OCI-M1 (cell line): ENCODE measurements around the gene MRPL48.
A peak's percentile ranks its signal among the peaks of the same experiment; 100 is the strongest.
"Not testable (repeated sequence)": the region's sequence is repeated elsewhere in the genome, so short reads cannot be mapped to it uniquely, and the experiment has no call there.

Experiments
- DNase-seq: peaks from one replicate; lab custom pipeline; 2025; lab: John Stamatoyannopoulos, UW

The MRPL48 gene

DNA sequence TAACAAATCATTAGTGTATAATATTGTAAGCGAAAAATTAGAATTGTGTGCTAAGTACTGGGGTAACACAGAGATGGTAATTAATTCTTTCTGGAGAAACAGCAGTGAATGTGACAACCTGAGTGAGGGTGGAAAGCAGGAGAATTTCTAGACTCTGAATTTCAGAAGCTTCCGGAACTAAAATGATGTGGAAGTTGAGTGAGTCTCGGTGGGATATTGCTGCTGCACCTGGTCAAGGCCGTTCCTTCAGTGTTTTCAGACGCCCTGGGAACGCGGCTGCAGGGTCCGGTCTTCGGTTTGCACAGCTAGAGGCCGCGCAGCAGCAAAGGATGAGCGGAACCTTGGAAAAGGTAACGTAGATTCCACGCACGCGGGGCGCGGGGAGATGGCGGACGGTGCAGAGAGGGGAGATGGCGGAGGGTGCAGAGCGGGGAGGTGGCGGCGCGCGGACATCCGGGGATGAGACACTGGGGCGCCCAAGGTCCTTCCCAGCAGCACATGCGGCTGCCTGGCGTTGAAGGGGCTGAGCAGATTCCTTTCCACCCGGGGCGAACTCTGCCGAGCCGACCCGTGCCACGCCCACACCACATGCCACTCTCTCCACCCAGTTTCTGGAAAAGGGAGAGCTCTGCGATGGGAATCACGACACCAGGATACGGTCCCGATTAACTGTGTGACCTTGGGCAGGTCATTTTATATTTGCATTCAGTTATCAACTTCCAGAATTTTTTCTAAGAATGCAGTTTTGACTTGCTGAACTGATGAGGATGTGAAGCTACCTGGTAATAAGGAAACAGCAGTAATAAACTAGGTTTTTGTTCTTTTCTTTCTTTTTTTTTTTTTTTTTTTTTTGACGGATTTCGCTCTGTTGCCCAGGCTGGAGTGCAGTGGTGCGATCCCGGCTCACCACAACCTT lies at the start of gene MRPL48:
Gene MRPL48, plus strand, starts transcription at position 232 of the 916 bp plus-strand sequence. Its CDS starts 98 bp downstream, at position 330.
- peak; percentile 100 for DNase-seq

DNA sequence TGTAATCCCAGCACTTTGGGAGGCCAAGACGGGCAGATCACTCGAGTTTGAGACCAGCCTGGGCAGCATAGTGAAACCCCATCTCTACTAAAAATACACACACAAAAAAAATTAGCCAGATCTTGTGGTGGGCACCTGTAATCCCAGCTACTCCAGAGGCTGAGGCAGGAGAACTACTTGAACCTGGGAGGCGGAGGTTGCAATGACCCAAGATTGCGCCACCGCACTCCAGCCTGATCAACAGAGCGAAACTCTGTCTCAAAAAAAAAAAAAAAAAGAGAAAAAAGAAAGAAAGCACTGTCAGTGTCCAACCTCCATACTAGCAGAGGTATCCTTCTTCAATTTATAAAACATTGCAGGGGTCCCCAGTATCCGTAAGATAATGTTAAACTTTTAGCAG lies 44.6 kb upstream of the MRPL48 start:
- no peak for DNase-seq

DNA sequence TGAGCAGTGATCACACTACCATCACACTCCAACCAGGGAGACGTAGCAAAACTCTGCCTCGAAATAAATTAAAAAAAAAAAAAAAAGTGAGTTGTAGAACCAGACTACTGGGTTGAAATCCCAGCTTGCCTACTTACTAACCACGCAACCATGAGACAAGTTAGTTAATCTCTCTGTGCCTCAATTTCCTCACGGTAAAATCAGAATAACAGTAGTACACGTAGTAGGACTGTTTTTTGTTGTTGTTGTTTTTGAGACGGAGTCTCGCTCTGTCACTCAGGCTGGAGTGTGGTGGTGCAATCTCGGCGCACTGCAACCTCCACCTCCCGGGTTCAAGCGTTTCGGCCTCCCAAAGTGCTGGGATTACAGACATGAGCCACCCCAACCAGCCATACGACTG lies 41.0 kb upstream of the MRPL48 start:
- DNase-seq, result no peak

DNA sequence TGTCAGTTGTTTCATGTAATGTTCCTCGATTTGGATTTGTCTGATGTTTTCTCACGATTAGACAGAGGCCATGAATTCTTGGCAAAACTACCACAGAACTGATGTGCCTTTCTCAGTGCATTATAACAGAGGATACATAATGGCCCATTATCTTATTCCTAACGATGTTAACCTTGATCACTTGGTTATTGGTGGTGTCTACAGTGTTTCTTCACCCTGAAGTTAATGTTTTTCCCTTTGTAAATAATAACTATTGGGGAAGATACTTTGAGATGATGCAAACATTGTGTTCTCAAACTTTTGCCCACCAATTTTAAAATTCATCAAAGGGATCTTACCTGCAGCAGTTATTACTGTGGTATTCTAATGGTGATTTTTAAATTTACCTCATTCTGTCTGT lies 39.9 kb upstream of the MRPL48 start:
- no peak for DNase-seq

DNA sequence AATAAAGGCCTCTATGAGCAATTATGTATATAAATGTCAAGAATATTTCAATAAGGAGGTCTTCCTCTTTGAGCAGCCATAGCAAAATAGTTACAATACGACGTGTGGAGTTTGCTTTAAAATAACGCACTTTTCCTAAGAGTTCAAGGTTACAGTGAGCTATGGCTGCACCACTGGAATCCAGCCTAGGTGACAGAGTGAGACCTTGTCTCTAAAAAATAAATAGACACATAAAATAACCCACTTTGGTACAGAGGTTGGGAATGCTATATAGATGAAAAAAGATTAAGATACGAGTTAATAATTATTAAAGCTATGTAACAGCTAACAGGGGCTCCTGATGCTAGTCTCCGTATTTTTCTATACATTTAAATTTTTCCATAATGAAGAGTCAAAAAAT lies 39.4 kb upstream of the MRPL48 start:
- DNase-seq, result no peak

DNA sequence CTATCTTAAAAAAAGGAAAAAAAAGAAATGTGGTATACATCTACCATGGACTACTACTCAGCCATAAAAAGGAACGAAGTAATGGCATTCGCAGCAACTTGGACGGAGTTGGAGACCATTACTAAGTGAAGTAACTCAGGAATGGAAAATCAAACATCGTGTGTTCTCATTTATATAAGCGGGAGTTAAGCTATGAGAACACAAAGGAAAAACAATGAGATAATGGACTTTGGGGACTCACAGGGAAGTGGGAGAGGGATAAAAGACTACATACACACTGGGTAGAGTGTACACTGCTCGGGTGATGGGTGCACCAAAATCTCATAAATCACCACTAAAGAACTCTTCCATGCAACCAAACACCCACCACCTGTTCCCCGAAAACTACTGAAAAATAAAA lies 38.6 kb upstream of the MRPL48 start:
- no peak for DNase-seq

DNA sequence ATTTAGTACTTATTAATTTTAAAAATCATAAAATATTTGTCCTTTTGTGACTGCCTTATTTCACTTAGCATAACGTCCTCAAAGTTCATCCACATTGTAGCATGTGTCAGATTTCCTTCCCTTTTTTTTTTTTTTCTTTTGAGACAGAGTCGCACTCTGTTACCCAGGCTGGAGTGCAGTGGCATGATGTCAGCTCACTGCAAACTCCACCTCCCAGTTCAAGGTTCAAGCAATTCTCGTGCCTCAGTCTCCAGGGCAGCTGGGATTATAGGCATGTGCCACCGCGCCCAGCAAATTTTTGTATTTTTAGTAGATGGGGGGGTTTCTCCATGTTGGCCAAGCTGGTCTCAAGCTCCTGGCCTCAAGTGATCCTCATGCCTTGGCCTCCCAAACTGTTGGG lies 37.4 kb upstream of the MRPL48 start:
- no peak for DNase-seq

DNA sequence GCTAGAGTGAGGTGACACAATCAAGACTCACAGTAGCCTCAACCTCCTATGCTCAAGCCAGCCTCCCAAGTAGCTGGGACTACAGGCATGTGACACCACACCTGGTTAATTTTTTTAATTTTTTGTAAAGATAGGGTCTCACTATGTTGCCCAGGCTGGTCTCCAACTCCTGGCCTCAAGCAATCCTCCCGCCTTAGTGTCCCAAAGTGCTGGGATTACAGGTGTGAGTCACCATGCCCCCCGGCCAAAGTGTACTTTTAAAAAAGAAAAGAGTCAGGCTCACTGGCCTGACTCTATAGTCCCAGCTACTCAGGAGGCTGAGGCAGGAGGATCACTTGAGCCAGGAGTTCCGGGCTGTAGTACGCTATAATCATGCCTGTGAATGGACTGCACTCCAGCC lies 36.8 kb upstream of the MRPL48 start:
- DNase-seq, result not testable (repeated sequence)

DNA sequence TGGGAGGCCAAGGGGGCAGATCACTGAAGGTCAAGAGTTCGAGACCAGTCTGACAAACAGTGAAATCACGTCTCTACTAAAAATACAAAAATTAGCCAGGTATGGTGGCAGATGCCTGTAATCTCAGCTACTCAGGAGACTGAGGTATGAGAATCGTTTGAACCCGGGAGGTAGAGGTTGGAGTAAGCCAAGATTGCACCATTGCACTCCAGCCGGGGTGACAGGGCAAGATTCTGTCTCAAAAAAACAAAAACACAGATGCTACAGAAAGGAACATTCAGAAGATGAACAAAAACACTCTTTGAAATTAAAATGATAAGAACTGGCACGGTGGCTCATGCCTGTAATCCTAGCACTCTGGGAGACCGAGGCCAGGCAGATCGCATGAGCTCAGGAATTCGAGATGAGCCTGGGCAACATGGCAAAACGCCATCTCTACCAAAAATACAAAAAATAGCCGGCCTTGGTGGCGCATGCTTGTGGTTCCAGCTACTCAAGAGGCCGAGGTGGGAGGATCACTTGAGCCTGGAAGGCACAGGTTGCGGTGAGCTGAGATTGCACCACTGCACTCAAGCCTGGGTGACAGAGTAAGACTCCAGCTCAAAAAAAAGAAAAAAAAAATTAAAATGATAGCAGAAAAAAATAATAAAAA lies 35.3 kb upstream of the MRPL48 start:
- DNase-seq, result no peak

DNA sequence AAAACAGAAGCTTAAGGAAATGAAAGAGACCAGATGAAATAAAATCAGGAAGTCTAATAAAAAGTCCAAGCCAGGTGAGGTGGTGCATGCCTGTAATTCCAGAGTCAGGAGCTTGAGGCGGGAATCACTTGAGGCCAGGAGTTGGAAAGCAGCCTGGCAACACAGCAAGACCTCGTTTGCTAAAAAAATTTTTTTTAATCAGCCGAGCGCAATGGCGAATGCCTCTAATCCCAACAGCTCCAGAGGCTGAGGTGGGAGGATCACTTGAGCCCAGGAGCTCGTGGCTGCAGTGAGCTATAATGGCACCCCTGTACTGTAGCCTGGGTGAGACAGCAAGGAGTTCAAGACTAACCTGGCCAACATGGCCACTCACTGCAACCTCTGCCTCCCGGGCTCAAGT lies 34.8 kb upstream of the MRPL48 start:
- DNase-seq, result no peak

DNA sequence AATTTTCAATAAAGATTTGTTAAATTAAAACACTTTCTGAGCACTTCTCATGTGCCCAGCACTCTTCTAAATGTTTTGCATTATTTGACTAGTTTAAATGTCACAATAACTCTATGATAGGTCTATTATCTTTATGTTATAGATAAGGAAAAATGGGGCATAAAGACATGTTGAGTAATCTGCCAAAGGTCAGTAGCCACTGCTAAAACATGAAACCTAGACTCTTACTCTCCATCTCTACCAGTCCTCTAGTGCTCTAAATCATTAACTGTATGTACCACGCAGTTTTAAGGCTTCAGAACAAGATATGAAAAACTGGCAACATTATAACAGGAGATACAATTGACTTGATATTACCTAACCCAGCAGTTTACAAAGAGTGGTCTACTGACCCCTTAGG lies 33.7 kb upstream of the MRPL48 start:
- DNase-seq, result no peak

DNA sequence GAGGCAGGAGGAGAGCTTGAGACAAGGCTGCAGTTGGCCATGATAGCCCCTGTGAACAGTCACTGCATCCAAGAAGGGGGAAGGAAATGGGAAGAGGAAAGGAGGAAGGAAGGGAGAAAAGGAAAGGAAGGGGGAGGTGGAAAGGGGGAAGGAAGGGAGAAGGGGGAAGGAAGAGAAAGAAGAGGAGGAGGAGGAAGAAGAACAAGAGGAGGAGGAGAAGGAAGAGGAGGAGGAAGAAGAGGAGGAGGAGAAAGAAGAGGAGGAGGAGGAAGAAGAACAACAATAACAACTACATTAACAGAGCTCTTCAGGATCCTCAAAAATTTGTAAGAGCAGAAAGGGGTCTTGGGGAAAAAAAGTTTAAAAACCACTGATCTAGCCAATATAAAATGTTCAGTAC lies 32.0 kb upstream of the MRPL48 start:
- no peak for DNase-seq

DNA sequence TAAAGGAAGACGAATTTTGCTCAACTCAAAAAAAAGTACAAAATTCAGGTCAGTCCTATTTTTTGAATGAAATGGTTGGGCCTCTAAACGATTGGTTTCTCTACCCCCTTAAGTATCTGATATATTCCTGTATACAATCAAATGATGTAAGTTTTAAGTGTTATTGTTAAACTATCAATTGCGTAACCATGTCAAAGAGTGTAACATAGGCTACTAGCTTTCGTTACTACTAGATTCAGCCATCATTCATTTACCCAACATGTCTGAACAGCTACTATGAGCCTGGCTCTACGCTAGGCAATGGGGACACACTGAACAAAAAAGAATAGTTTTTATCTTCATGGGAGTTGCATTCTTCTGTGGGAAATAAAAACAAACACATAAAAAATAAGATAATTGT lies 30.1 kb upstream of the MRPL48 start:
- DNase-seq, result no peak

DNA sequence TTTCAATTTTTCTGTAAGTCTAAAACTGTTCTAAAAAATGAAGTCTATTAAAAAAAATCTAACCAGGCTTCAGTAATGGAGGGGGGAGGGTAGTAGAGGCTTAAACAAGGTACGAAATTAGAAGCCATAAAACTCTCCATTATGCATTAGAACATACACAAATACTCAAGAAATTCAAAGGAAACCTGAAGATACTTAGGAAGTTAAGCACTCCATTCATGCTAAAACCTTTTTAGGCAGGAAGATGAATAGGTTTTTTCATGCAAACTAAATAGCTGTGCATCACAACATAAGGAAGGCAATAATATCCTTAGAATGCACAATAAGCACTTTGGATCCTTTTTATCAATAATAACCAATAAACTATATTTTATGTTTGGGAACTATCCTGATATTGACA lies 29.2 kb upstream of the MRPL48 start:
- no peak for DNase-seq

DNA sequence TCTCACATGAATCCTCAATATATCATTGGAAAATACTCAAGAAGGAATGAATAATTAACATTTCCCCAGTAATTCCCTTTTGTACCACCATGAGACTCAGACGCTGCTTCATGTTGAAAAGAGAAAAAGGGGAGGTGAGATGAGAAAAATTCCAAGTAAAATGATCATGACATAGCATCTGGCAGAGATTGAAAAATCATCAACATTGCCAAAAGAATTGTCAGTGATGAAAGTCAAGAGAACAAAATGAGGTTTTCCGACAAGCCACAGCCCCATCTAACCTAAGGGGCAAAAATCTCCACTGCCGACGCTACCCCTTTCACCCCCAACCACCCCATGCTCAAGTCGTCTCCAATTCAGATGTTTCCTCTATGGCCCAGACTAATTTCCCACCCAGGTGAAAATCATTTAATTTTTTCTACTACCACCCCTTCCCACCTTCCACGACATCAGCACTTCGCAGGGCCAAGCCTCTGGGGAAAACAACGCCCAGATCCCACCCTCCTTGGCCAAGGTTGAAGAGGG lies 28.0 kb upstream of the MRPL48 start:
- peak; percentile 79 for DNase-seq

DNA sequence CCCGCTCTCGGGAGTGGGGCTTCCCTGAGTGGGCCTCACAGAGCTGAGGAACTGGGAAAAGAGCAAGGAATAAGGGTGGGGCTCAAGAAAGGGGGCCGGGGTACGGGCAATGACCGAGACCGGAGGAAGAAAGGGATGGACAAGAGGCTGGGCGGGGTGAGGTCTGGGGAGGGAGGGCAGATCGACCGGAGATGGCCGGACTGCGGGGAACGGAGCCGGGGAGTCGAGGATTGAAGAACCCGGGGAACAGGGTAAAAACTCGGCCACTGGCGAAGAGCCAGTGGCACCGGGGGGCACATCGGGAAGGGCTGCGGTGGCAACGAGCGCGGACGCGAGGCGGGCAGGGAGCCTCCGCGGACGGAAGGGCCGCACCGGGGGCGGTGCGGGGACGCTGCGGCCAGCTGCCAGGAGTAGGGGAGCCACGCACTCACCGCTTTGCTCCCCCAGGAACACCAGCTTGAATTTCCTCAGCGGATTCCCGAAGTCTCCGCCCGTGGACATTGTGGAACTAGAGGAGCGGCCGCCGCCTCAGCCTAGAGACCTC lies 27.5 kb upstream of the MRPL48 start:
- peak; percentile 85 for DNase-seq

DNA sequence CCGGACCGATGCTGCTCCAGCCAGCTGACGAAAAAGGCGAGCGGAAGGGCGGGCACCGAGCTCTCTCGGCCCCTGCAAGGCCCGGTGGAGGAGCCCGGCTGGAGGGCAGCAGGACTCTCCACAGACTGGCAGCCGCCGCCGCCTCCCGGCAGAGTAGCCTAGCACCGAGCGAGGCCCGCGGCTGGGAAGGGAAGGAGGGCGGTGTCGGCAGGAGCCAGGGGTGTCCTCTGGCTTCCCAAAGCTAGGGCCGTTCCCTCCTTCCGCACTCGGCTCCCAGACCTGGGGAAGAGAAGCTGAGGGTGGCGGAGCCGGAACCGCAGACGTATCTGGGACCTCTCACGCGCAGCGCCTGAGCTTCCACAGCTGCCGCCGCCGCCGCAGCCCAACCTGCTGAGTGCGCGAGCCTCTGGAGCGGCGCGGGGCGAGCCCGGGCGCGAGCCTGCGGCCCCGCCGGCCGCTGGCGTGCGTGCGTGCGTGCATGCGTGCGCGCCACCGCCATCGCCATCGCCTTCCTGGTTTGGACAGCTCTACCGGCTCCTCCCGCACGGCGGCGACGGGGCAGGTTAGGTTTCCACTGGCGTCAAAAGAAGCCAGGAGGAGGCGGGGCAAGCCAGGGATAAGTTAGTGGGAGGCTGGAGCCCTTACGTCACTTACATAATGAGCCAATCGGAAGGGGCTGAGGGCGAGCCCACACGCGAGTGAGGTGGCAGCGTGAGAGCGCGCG lies 26.8 kb upstream of the MRPL48 start, which contains the start of gene RAB6A:
Gene RAB6A, minus strand, starts transcription at position 396 of the 724 bp plus-strand sequence. CDS start 439 bp downstream, outside the sequence.
- DNase-seq, result peak; percentile 100

DNA sequence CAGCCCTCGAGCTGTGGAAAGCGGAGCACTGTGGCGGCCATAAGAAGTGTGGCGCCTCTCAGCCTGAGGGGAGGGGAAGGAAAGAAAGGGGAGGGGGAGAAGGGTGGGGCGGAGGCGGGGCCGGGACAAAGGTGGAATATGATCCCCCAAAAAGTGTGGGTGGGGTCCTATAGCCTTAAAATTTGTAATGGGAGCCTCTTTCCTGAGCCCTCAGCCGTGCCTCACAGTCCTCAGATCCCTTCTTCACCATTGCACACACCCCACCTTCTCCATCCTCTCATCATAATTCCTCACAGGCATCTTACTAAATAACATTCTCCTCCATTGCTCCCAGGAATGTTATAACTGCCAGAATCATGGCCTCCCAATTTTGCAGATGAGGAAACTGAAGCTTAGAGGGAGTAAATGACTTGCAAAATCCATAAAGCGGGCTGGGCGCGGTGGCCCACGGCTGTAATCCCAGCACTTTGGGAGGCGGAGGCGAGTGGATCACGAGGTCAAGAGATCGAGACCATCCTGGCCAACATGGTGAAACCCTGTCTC lies 26.2 kb upstream of the MRPL48 start:
- DNase-seq, result no peak

DNA sequence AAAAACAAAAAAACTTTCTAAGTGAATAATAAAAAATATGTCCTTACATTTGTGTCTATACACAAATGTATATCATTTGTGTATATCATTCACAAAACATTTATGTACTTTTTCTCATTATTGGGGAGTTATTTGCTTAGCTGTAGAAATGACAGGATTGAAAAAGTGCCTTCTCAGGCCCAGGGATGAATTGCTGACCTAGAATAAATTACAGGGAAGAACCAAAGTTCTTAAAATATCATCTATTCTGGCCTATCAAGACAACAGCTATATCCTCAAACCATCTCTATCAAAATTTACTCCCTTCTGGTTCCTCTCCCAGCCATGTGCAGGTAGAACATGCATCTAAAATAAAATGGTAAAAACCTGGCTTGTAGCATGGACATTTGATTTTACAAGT lies 24.9 kb upstream of the MRPL48 start:
- DNase-seq, result no peak

DNA sequence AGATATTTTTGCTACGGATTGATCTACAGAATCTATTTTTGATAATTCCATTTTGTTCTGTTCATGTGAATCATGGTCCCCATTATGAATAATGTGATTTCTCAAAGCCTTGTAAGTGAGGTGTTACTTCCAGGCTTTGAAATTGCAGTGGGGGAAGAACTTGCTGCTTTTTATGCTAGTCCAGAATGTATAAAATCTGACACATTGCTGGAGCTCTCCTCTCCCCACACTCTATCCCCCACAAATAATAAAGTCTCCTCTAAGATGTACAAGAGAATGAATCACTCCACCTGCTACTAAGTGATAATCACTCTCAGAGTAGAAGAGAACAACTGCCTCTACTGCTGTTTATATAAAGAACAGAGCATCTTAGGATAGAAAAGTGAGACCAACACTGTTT lies 20.9 kb upstream of the MRPL48 start:
- peak; percentile 67 for DNase-seq

DNA sequence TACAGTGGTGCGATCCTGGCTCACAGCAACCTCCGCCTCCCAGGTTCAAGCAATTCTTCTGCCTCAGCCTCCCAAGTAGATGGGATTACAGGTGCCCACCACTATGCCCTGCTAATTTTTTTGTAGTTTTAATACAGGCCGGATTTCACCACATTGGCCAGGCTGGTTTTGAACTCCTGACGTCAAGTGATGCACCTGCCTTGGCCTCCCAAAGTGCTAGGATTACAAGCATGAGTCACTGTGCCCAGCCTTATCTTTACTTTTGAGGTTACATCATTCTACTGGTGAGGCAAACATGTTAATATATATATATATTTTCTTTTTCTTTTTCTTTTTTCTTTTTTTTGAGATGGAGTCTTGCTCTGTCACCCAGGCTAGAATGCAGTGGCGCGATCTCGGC lies 16.9 kb upstream of the MRPL48 start:
- peak; percentile 80 for DNase-seq
